OCI-LY7 (cell line): ENCODE results near the gene GOLT1A.

Experiments
- EZH2phosphoT487 ChIP-seq: fragments of 200-600 bp; sonication (generic); IDR thresholded peaks from 2 replicates; pipeline ENCODE4 v1.6.1; 2018; ENCODE audit warnings: low read depth, borderline replicate concordance, mild to moderate bottlenecking, mixed run types, antibody characterized with exemption, low read length, moderate library complexity, mixed read lengths
- TF ChIP-seq, protein P1 (sequence below): fragments of 200-600 bp; sonication (generic); conservative IDR thresholded peaks from 2 replicates; pipeline ENCODE4 v1.5.1; 2014; ENCODE audit warnings: mild to moderate bottlenecking, antibody characterized with exemption, low read length, moderate library complexity, mixed read lengths

DNA sequence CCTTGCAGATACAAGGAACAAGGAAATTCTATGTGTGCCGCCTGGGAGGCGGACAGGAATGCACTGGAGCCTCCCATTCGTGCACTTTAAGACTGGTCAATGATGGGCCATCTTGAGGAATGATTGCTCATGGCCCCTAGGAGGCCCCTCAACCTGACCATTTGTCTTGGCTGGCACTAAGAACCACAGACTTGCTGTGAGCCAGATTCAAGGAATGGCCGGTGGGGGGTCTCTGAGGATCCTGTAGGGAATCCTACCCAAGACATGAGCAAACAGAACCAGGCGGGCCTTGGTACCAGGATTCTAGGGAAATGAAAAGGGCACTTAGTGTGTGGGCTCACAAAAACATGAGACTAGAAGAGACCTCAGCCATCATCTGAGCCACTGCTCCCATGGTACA is 28.1 kb upstream of the GOLT1A start:
- TF ChIP-seq, protein P1, sequence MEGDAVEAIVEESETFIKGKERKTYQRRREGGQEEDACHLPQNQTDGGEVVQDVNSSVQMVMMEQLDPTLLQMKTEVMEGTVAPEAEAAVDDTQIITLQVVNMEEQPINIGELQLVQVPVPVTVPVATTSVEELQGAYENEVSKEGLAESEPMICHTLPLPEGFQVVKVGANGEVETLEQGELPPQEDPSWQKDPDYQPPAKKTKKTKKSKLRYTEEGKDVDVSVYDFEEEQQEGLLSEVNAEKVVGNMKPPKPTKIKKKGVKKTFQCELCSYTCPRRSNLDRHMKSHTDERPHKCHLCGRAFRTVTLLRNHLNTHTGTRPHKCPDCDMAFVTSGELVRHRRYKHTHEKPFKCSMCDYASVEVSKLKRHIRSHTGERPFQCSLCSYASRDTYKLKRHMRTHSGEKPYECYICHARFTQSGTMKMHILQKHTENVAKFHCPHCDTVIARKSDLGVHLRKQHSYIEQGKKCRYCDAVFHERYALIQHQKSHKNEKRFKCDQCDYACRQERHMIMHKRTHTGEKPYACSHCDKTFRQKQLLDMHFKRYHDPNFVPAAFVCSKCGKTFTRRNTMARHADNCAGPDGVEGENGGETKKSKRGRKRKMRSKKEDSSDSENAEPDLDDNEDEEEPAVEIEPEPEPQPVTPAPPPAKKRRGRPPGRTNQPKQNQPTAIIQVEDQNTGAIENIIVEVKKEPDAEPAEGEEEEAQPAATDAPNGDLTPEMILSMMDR, result no peak
- TF ChIP-seq EZH2phosphoT487, result no peak
